HepG2 (cell line): Measurements from ENCODE around the gene AKAP6.

Source experiments
- FOXP1 ChIP-seq, 2 experiments: fragments of 450-650 bp in 1 of 2; IDR thresholded peaks; 2 replicates each; pipeline ENCODE4 v1.6.1; 2017 to 2018; ENCODE audit warnings: antibody characterized with exemption in 1 of 2
- HDAC6 ChIP-seq: fragments of 200-600 bp; sonication (generic); IDR thresholded peaks from 2 replicates; pipeline ENCODE4 v1.7.0; 2017; ENCODE audit warnings: mild to moderate bottlenecking, antibody characterized with exemption, low read length, low read depth
- NR2F6 ChIP-seq, 2 experiments: IDR thresholded peaks; 2 replicates each; pipeline ENCODE4 v1.6.1; 2016; ENCODE audit warnings: antibody characterized with exemption in 1 of 2, mild to moderate bottlenecking in 1 of 2
- POLR2A ChIP-seq, 2 experiments: IDR thresholded peaks; 2 replicates each; pipeline ENCODE4 v1.6.1; 2011; ENCODE audit warnings: low read depth in 2 of 2, low read length in 2 of 2, mild to moderate bottlenecking in 1 of 2, moderate library complexity in 1 of 2; ENCODE audit not compliant: insufficient read depth in 1 of 2
- PTBP1 ChIP-seq: fragments of 200-400 bp; formaldehyde crosslinking; IDR thresholded peaks from 2 replicates; pipeline ENCODE4 v1.6.1; 2018; ENCODE audit warnings: low read length, low read depth; ENCODE audit not compliant: poor library complexity, severe bottlenecking
- RELA ChIP-seq: sonication (generic); formaldehyde crosslinking; IDR thresholded peaks from 2 replicates; pipeline ENCODE4 v1.4.0; 2020; ENCODE audit warnings: missing genetic modification reagents
- SMAD1 ChIP-seq: sonication (generic); formaldehyde crosslinking; IDR thresholded peaks from 2 replicates; pipeline ENCODE4 v1.4.0; 2020; ENCODE audit warnings: missing genetic modification reagents, low read depth, mild to moderate bottlenecking, borderline replicate concordance
- SMAD3 ChIP-seq: sonication (generic); formaldehyde crosslinking; IDR thresholded peaks from 2 replicates; pipeline ENCODE4 v1.4.0; 2020; ENCODE audit warnings: missing genetic modification reagents
- ZNF530 ChIP-seq: sonication (generic); formaldehyde crosslinking; IDR thresholded peaks from 2 replicates; pipeline ENCODE4 v1.5.0; 2020; ENCODE audit warnings: low read depth, mild to moderate bottlenecking, missing genetic modification reagents
- TF ChIP-seq, protein P1 (sequence below): sonication (generic); formaldehyde crosslinking; IDR thresholded peaks from 2 replicates; pipeline ENCODE4 v1.4.0; 2020; ENCODE audit warnings: missing genetic modification reagents, borderline replicate concordance
- TF ChIP-seq, protein P2 (sequence below): sonication (generic); formaldehyde crosslinking; conservative IDR thresholded peaks from 2 replicates; pipeline ENCODE4 v1.4.0; 2020; ENCODE audit warnings: missing genetic modification reagents
- TF ChIP-seq, protein P3 (sequence below): sonication (generic); formaldehyde crosslinking; IDR thresholded peaks from 2 replicates; pipeline ENCODE4 v1.4.0; 2020; ENCODE audit warnings: mild to moderate bottlenecking, missing genetic modification reagents

DNA sequence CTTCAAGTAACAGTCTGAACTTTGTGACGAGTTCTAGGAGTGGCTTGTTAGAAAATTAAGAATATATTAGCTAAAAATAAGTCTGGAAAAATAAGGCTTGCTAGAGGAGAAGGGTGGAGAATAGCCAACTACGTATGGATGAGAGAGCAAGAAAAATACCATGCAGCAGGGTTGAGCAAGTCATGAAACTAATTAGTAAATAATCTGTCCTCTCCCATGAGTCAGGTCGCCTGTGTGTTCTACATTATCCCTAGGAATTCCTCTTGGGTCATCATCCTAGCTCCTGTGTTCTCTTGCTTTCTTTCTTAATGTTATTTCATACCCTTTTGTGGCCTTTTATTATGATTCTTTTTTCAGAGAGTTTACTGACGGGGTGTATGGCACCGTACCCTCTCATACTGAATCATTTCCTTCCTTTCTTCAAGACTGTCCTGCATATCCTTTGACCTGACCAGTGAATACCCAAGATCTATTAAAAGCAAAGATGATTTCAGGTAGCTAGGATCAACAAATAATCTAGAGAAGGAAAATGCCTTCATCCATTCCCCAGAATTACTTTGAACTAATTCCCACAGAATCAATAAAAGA lies 432.4 kb downstream of the AKAP6 start:
- TF ChIP-seq SMAD1 (CRISPR knock-in tag): no peak
- no peak for TF ChIP-seq NR2F6 (IDR thresholded peaks at IDR 0.05)
- TF ChIP-seq NR2F6 (CRISPR knock-in tag; IDR thresholded peaks at IDR 0.05): no peak
- TF ChIP-seq, protein P1, sequence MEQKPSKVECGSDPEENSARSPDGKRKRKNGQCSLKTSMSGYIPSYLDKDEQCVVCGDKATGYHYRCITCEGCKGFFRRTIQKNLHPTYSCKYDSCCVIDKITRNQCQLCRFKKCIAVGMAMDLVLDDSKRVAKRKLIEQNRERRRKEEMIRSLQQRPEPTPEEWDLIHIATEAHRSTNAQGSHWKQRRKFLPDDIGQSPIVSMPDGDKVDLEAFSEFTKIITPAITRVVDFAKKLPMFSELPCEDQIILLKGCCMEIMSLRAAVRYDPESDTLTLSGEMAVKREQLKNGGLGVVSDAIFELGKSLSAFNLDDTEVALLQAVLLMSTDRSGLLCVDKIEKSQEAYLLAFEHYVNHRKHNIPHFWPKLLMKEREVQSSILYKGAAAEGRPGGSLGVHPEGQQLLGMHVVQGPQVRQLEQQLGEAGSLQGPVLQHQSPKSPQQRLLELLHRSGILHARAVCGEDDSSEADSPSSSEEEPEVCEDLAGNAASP (CRISPR knock-in tag): no peak
- TF ChIP-seq, protein P2, sequence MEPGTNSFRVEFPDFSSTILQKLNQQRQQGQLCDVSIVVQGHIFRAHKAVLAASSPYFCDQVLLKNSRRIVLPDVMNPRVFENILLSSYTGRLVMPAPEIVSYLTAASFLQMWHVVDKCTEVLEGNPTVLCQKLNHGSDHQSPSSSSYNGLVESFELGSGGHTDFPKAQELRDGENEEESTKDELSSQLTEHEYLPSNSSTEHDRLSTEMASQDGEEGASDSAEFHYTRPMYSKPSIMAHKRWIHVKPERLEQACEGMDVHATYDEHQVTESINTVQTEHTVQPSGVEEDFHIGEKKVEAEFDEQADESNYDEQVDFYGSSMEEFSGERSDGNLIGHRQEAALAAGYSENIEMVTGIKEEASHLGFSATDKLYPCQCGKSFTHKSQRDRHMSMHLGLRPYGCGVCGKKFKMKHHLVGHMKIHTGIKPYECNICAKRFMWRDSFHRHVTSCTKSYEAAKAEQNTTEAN: no peak
- no peak for TF ChIP-seq ZNF530
- no peak for TF ChIP-seq FOXP1 (IDR thresholded peaks at IDR 0.05)
- TF ChIP-seq FOXP1 (CRISPR knock-in tag; IDR thresholded peaks at IDR 0.05): no peak
- TF ChIP-seq, protein P3, sequence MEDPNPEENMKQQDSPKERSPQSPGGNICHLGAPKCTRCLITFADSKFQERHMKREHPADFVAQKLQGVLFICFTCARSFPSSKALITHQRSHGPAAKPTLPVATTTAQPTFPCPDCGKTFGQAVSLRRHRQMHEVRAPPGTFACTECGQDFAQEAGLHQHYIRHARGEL (CRISPR knock-in tag): no peak
- TF ChIP-seq POLR2A (IDR thresholded peaks at IDR 0.05; ENCODE audit: insufficient read depth in 1 of 2, low read depth in 2 of 2, low read length in 2 of 2): no peak
- no peak for TF ChIP-seq RELA
- TF ChIP-seq SMAD3 (CRISPR knock-in tag): no peak
- no peak for TF ChIP-seq HDAC6
- no peak for TF ChIP-seq PTBP1
